ENCODE measurements around the gene NPW.
A peak's percentile ranks its signal among the peaks of the same experiment; 100 is the strongest.

The NPW gene

GRCh38 chr16:1980770-1981087 lies 38.9 kb upstream of the NPW start:
- TF ChIP-seq, protein P1, sequence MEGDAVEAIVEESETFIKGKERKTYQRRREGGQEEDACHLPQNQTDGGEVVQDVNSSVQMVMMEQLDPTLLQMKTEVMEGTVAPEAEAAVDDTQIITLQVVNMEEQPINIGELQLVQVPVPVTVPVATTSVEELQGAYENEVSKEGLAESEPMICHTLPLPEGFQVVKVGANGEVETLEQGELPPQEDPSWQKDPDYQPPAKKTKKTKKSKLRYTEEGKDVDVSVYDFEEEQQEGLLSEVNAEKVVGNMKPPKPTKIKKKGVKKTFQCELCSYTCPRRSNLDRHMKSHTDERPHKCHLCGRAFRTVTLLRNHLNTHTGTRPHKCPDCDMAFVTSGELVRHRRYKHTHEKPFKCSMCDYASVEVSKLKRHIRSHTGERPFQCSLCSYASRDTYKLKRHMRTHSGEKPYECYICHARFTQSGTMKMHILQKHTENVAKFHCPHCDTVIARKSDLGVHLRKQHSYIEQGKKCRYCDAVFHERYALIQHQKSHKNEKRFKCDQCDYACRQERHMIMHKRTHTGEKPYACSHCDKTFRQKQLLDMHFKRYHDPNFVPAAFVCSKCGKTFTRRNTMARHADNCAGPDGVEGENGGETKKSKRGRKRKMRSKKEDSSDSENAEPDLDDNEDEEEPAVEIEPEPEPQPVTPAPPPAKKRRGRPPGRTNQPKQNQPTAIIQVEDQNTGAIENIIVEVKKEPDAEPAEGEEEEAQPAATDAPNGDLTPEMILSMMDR (conservative IDR thresholded peaks at IDR 0.05; ENCODE audit: control insufficient read depth, insufficient read depth, low read depth, low read length), result no peak
- DNase-seq (ENCODE audit: low read depth), result no peak
- H3K4me3 ChIP-seq (ENCODE audit: control insufficient read depth, low read depth, low read length), result no peak overlapping the region

GRCh38 chr16:1981398-1981836 lies 38.2 kb upstream of the NPW start, which contains the start of gene NOXO1:
Gene NOXO1, minus strand, starts transcription at chr16:1981469. Its CDS starts 290 bp downstream, at chr16:1981179.
- TF ChIP-seq, protein P1 (conservative IDR thresholded peaks at IDR 0.05; ENCODE audit: control insufficient read depth, insufficient read depth, low read depth, low read length), result no peak
- no peak for DNase-seq (ENCODE audit: low read depth)
- H3K4me3 ChIP-seq (ENCODE audit: control insufficient read depth, low read depth, low read length), result no peak within 1 kb of the TSS

GRCh38 chr16:1982013-1982433 lies 37.6 kb upstream of the NPW start:
- no peak overlapping the region for H3K4me3 ChIP-seq (ENCODE audit: control insufficient read depth, low read depth, low read length)
- TF ChIP-seq, protein P1 (conservative IDR thresholded peaks at IDR 0.05; ENCODE audit: control insufficient read depth, insufficient read depth, low read depth, low read length), result no peak
- DNase-seq (ENCODE audit: low read depth), result no peak

GRCh38 chr16:1982991-1983543 lies 36.5 kb upstream of the NPW start:
- no peak overlapping the region for H3K4me3 ChIP-seq (ENCODE audit: control insufficient read depth, low read depth, low read length)
- TF ChIP-seq, protein P1 (conservative IDR thresholded peaks at IDR 0.05; ENCODE audit: control insufficient read depth, insufficient read depth, low read depth, low read length), result no peak
- no peak for DNase-seq (ENCODE audit: low read depth)

- DNase-seq (ENCODE audit: low read depth), result peak; percentile 89
- peak within 1 kb of the TSS; percentile 70 for H3K4me3 ChIP-seq (ENCODE audit: control insufficient read depth, low read depth, low read length)
- TF ChIP-seq, protein P1 (conservative IDR thresholded peaks at IDR 0.05; ENCODE audit: control insufficient read depth, insufficient read depth, low read depth, low read length), result peak; percentile 22
Measured at GRCh38 chr16:1983544-1984346, 35.8 kb upstream of the NPW start, which contains the start of gene GFER. Gene GFER, plus strand, starts transcription at chr16:1984193. Its CDS starts 26 bp downstream, at chr16:1984219.

- TF ChIP-seq, protein P1 (conservative IDR thresholded peaks at IDR 0.05; ENCODE audit: control insufficient read depth, insufficient read depth, low read depth, low read length), result no peak
- peak overlapping the region; percentile 70 for H3K4me3 ChIP-seq (ENCODE audit: control insufficient read depth, low read depth, low read length)
- DNase-seq (ENCODE audit: low read depth), result no peak
Measured at GRCh38 chr16:1984347-1985225, 35.0 kb upstream of the NPW start.
